Erythroblast (primary cell): ENCODE results near the gene FBXO15.
A peak's percentile ranks its signal among the peaks of the same experiment; 100 is the strongest.

Experiments used
- DNase-seq, 2 experiments: peaks; one replicate each; lab custom pipeline; 2025; lab: John Stamatoyannopoulos, UW
- GATA1 ChIP-seq: IDR thresholded peaks from 2 replicates; pipeline ENCODE4 v1.6.1; 2011; ENCODE audit warnings: low read depth, mild to moderate bottlenecking, control low read depth, low read length, moderate library complexity
- POLR2A ChIP-seq: IDR thresholded peaks from 2 replicates; pipeline ENCODE4 v1.6.1; 2011; ENCODE audit warnings: mild to moderate bottlenecking, low read length

FBXO15 gene

DNA sequence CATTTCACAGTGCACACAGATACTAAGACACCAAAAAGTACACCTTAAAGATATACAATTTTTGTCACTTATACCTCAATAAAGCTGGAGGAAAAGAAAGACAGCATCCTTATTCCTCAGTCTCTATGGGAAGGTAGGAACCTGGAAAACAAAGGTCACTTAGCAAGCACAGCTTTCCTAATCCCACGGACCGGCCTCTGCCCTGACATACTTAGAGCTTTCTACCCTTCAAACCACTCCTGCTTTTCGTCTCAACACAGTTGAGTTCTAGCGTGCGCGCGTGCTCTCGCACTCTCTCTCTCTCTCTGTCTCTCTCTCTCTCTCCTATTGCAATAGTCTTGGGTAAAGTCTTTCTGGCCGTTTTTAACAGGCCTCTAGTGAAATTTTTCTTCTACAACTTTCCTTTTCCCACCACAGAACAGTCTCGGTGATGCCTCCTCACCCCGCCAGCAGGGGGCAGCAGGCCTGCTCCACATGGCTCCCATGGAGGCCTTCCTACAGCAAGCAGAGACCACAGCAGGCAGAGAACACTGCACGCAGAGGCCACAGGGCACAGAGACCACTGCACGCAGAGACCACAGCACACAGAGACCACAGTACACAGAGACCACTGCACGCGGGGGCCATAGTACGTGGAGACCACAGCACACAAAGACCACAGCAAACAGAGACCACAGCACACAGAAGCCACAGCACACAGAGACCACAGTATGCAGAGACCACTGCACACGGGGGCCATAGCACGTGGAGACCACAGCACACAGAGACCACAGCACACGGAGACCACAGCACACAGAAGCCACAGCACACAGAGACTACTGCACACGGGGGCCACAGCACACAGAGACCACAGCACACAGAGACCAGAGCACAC, 106.9 kb downstream of the FBXO15 start:
- DNase-seq, result peak; percentile 64 to 80
- TF ChIP-seq GATA1 (no peak), POLR2A (no peak)

GRCh38 chr18:74040008-74040407, 107.6 kb downstream of the FBXO15 start:
- no peak for DNase-seq
- TF ChIP-seq POLR2A (no peak), GATA1 (no peak)

- TF ChIP-seq GATA1 (no peak), POLR2A (no peak)
- DNase-seq, result no peak
These were observed 118.5 kb downstream of the FBXO15 start for GRCh38 chr18:74029161-74029560.
